H9 (cell line): ENCODE measurements around the gene ARHGAP40. TPM values are rescaled to one million over a fixed set of nuclear protein-coding genes. Genes with fewer than 3 reads are reported as not detected.

Source experiments
- DNase-seq: peaks from one replicate; pipeline ENCODE4 v3.0.0-alpha.2; 2017
- H2AFZ ChIP-seq: one replicate; pipeline ENCODE4 v1.6.1; 2013; ENCODE audit warnings: mild to moderate bottlenecking, low read length, control low read depth, moderate library complexity
- H2AK5ac ChIP-seq: 2 replicates; pipeline ENCODE4 v1.6.1; 2013; ENCODE audit warnings: low read length, control low read depth, mixed read lengths; ENCODE audit not compliant: insufficient read length
- H2BK120ac ChIP-seq: one replicate; pipeline ENCODE4 v1.6.1; 2013; ENCODE audit warnings: low read depth, mild to moderate bottlenecking, low read length, control low read depth, inconsistent platforms; ENCODE audit not compliant: poor library complexity, severe bottlenecking
- H2BK12ac ChIP-seq: 2 replicates; pipeline ENCODE4 v1.6.1; 2013; ENCODE audit warnings: low read length, control low read depth, mixed read lengths, low read depth; ENCODE audit not compliant: insufficient read length
- H2BK15ac ChIP-seq: 2 replicates; pipeline ENCODE4 v1.6.1; 2013; ENCODE audit warnings: low read depth, low read length, control low read depth
- H2BK20ac ChIP-seq: one replicate; pipeline ENCODE4 v1.6.1; 2013; ENCODE audit warnings: low read depth, mild to moderate bottlenecking, low read length, control low read depth, inconsistent platforms; ENCODE audit not compliant: poor library complexity, severe bottlenecking
- H2BK5ac ChIP-seq: 2 replicates; pipeline ENCODE4 v1.6.1; 2013; ENCODE audit warnings: low read length, control low read depth, mixed read lengths; ENCODE audit not compliant: insufficient read length
- H3K14ac ChIP-seq: 2 replicates; pipeline ENCODE4 v1.6.1; 2013; ENCODE audit warnings: low read length, control low read depth; ENCODE audit not compliant: insufficient read depth
- H3K18ac ChIP-seq: 2 replicates; pipeline ENCODE4 v1.6.1; 2013; ENCODE audit warnings: low read depth, mild to moderate bottlenecking, mixed read lengths, low read length, control low read depth; ENCODE audit not compliant: insufficient read length
- H3K23ac ChIP-seq: 2 replicates; pipeline ENCODE4 v1.6.1; 2013; ENCODE audit warnings: low read length, control low read depth, mixed read lengths, low read depth; ENCODE audit not compliant: insufficient read length
- H3K23me2 ChIP-seq: 2 replicates; pipeline ENCODE4 v1.6.1; 2013; ENCODE audit warnings: low read depth, mild to moderate bottlenecking, mixed read lengths, low read length, control low read depth; ENCODE audit not compliant: insufficient read length, poor library complexity, severe bottlenecking
- H3K27ac ChIP-seq: 2 replicates; pipeline ENCODE4 v1.5.1; 2013; ENCODE audit warnings: low read length, control low read depth, mixed read lengths, low read depth; ENCODE audit not compliant: insufficient read length
- H3K27me3 ChIP-seq: 2 replicates; pipeline ENCODE4 v1.6.1; 2013; ENCODE audit warnings: low read length, control low read depth, inconsistent platforms; ENCODE audit not compliant: insufficient read depth
- H3K4ac ChIP-seq: 2 replicates; pipeline ENCODE4 v1.6.1; 2013; ENCODE audit warnings: low read depth, mild to moderate bottlenecking, control low read depth, inconsistent platforms, low read length, moderate library complexity
- H3K4me1 ChIP-seq: 2 replicates; pipeline ENCODE4 v1.6.1; 2013; ENCODE audit warnings: low read length, control low read depth, inconsistent platforms; ENCODE audit not compliant: insufficient read depth
- H3K4me2 ChIP-seq: 2 replicates; pipeline ENCODE4 v1.6.1; 2013; ENCODE audit warnings: low read length, control low read depth, mixed read lengths; ENCODE audit not compliant: insufficient read length, insufficient read depth
- H3K56ac ChIP-seq: 2 replicates; pipeline ENCODE4 v1.6.1; 2013; ENCODE audit warnings: low read depth, mild to moderate bottlenecking, mixed read lengths, low read length, control low read depth; ENCODE audit not compliant: insufficient read length
- H3K79me1 ChIP-seq: 2 replicates; pipeline ENCODE4 v1.6.1; 2013; ENCODE audit warnings: low read depth, mild to moderate bottlenecking, moderate library complexity, low read length, control low read depth, inconsistent platforms; ENCODE audit not compliant: insufficient read depth, poor library complexity, severe bottlenecking
- H3K79me2 ChIP-seq: 2 replicates; pipeline ENCODE4 v1.6.1; 2013; ENCODE audit warnings: low read length, control low read depth, inconsistent platforms; ENCODE audit not compliant: insufficient read depth
- H3K9ac ChIP-seq: 2 replicates; pipeline ENCODE4 v1.6.1; 2013; ENCODE audit warnings: low read length, control low read depth, mixed read lengths; ENCODE audit not compliant: insufficient read length; ENCODE audit errors: extremely low read depth
- H3K9me3 ChIP-seq: one replicate; pipeline ENCODE4 v1.6.1; 2013; ENCODE audit warnings: low read depth, low read length, inconsistent platforms; ENCODE audit not compliant: control insufficient read depth
- H3T11ph ChIP-seq: one replicate; pipeline ENCODE4 v1.6.1; 2013; ENCODE audit warnings: mild to moderate bottlenecking, low read length, control low read depth, inconsistent platforms
- H4K20me1 ChIP-seq: one replicate; pipeline ENCODE4 v1.6.1; 2013; ENCODE audit not compliant: control insufficient read depth, insufficient read length, insufficient read depth
- H4K5ac ChIP-seq: 2 replicates; pipeline ENCODE4 v1.6.1; 2013; ENCODE audit warnings: low read depth, mild to moderate bottlenecking, mixed read lengths, low read length, control low read depth; ENCODE audit not compliant: insufficient read length
- H4K8ac ChIP-seq: replicated peaks from 2 replicates; pipeline ENCODE4 v1.6.1; 2013; ENCODE audit warnings: low read length, control low read depth, mixed read lengths, low read depth; ENCODE audit not compliant: insufficient read length
- H4K91ac ChIP-seq: 2 replicates; pipeline ENCODE4 v1.6.1; 2013; ENCODE audit warnings: low read depth, mild to moderate bottlenecking, moderate library complexity, mixed read lengths, low read length, control low read depth; ENCODE audit not compliant: insufficient read length
- H3K27ac Mint-ChIP-seq, 3 experiments: 2 replicates in 2 of 3; 3 replicates in 1 of 3; pipeline ENCODE4 v1.8.0; 2020 to 2021; ENCODE audit warnings: mixed read lengths in 3 of 3, mild to moderate bottlenecking in 1 of 3, moderate library complexity in 1 of 3
- H3K27me3 Mint-ChIP-seq: 2 replicates; pipeline ENCODE4 v1.8.0; 2021; ENCODE audit warnings: low read depth, mild to moderate bottlenecking, moderate library complexity, mixed read lengths
- H3K36me3 Mint-ChIP-seq, 3 experiments: 2 replicates in 2 of 3; 3 replicates in 1 of 3; pipeline ENCODE4 v1.8.0; 2020 to 2021; ENCODE audit warnings: low read depth in 3 of 3, mixed read lengths in 3 of 3; ENCODE audit not compliant: insufficient read depth in 1 of 3
- H3K4me1 Mint-ChIP-seq, 2 experiments: 2 replicates each; pipeline ENCODE4 v1.8.0; 2020; ENCODE audit warnings: mixed read lengths in 2 of 2
- H3K4me3 Mint-ChIP-seq, 2 experiments: 2 replicates in 1 of 2; 3 replicates in 1 of 2; pipeline ENCODE4 v1.8.0; 2020 to 2021; ENCODE audit warnings: mild to moderate bottlenecking in 2 of 2, mixed read lengths in 2 of 2, moderate library complexity in 1 of 2
- H3K9me3 Mint-ChIP-seq, 2 experiments: 2 replicates in 1 of 2; 3 replicates in 1 of 2; pipeline ENCODE4 v1.8.0; 2020; ENCODE audit warnings: mild to moderate bottlenecking in 2 of 2, mixed read lengths in 2 of 2, moderate library complexity in 1 of 2
- WGBS: extraction: QIAGEN DNeasy Blood & Tissue Kit; methylation state at CpG from one replicate; pipeline ENCODE4 v1.1.7; 2013; ENCODE audit warnings: missing lambda C conversion rate, low lambda C conversion rate, mixed read lengths; ENCODE audit not compliant: insufficient read length; ENCODE audit errors: extremely low coverage; 5-methylcytosine and 5-hydroxymethylcytosine counted together
- total RNA-seq: library from RNA; stranded (reverse); gene quantifications from 2 replicates; pipeline ENCODE4 v1.2.1, GENCODE V29; 2021
- TF ChIP-seq, protein P1 (sequence below): fragments of 200-600 bp; sonication (generic); conservative IDR thresholded peaks from 3 replicates; pipeline ENCODE4 v1.8.0; 2021; ENCODE audit warnings: antibody characterized with exemption, mild to moderate bottlenecking

ARHGAP40 gene
- total RNA-seq, 1 experiment from 2014 or later = 0.17 TPM

GRCh38 chr20:38674765-38675133 lies 73.1 kb downstream of the ARHGAP40 start:
- DNase-seq = no peak
- Mint-ChIP-seq H3K9me3 (peaks cover 0 to 6% of the 10 kb centered on the region in 2 experiments; a peak in 2 of 5 replicates), H3K27ac (no peak overlapping the region; a peak in 1 of 7 replicates), H3K36me3 (no peaks in the 10 kb centered on the region; a peak in 1 of 7 replicates), H3K4me1 (peaks cover 17 to 27% of the 10 kb centered on the region in 2 experiments), H3K4me3 (peak overlapping the region; percentile 66 to 84), H3K27me3 (peaks cover 80% of the 10 kb centered on the region)
- peaks cover 10% of the 10 kb centered on the region for H3K23me2 ChIP-seq
- H4K20me1 ChIP-seq = no peaks in the 10 kb centered on the region
- no peak overlapping the region for H3K56ac ChIP-seq
- no peak overlapping the region for H4K5ac ChIP-seq
- H2BK5ac ChIP-seq = no peak overlapping the region
- WGBS = no CpG with 5 or more reads among the region's 13 CpGs
- no peak overlapping the region for H3K4ac ChIP-seq
- H2BK15ac ChIP-seq = no peak overlapping the region
- H3K27ac ChIP-seq = no peak overlapping the region
- H2AFZ ChIP-seq = no peak overlapping the region
- H2AK5ac ChIP-seq = no peak overlapping the region
- H3K79me1 ChIP-seq = no peaks in the 10 kb centered on the region
- H2BK12ac ChIP-seq = peak overlapping the region; percentile 55
- peak overlapping the region; percentile 26 for H3K9ac ChIP-seq
- H4K8ac ChIP-seq = no peak overlapping the region
- H3K79me2 ChIP-seq = no peaks in the 10 kb centered on the region
- no peak overlapping the region for H2BK20ac ChIP-seq
- H3K4me1 ChIP-seq = peaks cover 4% of the 10 kb centered on the region; the same call in 1 of the 2 replicates
- no peak overlapping the region for H4K91ac ChIP-seq
- no peaks in the 10 kb centered on the region for H3K9me3 ChIP-seq
- H3K18ac ChIP-seq = peak overlapping the region; percentile 25
- H3K14ac ChIP-seq = no peak overlapping the region
- H2BK120ac ChIP-seq = no peak overlapping the region
- TF ChIP-seq, protein P1, sequence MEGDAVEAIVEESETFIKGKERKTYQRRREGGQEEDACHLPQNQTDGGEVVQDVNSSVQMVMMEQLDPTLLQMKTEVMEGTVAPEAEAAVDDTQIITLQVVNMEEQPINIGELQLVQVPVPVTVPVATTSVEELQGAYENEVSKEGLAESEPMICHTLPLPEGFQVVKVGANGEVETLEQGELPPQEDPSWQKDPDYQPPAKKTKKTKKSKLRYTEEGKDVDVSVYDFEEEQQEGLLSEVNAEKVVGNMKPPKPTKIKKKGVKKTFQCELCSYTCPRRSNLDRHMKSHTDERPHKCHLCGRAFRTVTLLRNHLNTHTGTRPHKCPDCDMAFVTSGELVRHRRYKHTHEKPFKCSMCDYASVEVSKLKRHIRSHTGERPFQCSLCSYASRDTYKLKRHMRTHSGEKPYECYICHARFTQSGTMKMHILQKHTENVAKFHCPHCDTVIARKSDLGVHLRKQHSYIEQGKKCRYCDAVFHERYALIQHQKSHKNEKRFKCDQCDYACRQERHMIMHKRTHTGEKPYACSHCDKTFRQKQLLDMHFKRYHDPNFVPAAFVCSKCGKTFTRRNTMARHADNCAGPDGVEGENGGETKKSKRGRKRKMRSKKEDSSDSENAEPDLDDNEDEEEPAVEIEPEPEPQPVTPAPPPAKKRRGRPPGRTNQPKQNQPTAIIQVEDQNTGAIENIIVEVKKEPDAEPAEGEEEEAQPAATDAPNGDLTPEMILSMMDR = no peak
- H3K4me2 ChIP-seq = peak overlapping the region; percentile 42
- no peak overlapping the region for H3T11ph ChIP-seq
- H3K27me3 ChIP-seq = no peaks in the 10 kb centered on the region; the same call in 1 of the 2 replicates
- H3K23ac ChIP-seq = no peak overlapping the region
